Endothelial cell of umbilical vein (primary cell): ENCODE data around the gene HAT1.

Source experiments
- EZH2 ChIP-seq: IDR thresholded peaks from 2 replicates; pipeline ENCODE4 v1.6.1; 2012; ENCODE audit warnings: borderline replicate concordance, low read depth, mild to moderate bottlenecking, moderate library complexity, low read length, inconsistent platforms; ENCODE audit not compliant: severe bottlenecking
- GATA2 ChIP-seq: IDR thresholded peaks from 2 replicates; pipeline ENCODE4 v1.7.0; 2011; ENCODE audit warnings: low read depth, mild to moderate bottlenecking, moderate library complexity, mixed read lengths, low read length; ENCODE audit not compliant: insufficient read length, insufficient read depth
- MYC ChIP-seq: IDR thresholded peaks from one replicate; pipeline ENCODE4 v1.6.1; 2011; ENCODE audit warnings: mild to moderate bottlenecking, low read depth, low read length
- POLR2A ChIP-seq: IDR thresholded peaks from 2 replicates; pipeline ENCODE4 v1.6.1; 2012; ENCODE audit warnings: low read depth, mild to moderate bottlenecking, control low read depth, low read length
- POLR2AphosphoS5 ChIP-seq: IDR thresholded peaks from 2 replicates; pipeline ENCODE4 v1.6.1; 2012; ENCODE audit warnings: low read depth, mild to moderate bottlenecking, control low read depth, low read length, moderate library complexity; ENCODE audit not compliant: insufficient read depth
- TF ChIP-seq, protein P1 (sequence below), 2 donors: IDR thresholded peaks; 1 replicate in 1 of 2; 2 replicates in 1 of 2; pipeline ENCODE4 v1.5.1; 2011; ENCODE audit warnings: low read length in 2 of 2, mild to moderate bottlenecking in 2 of 2, moderate library complexity in 2 of 2, control low read depth in 1 of 2, inconsistent platforms in 1 of 2, low read depth in 1 of 2; ENCODE audit not compliant: insufficient read depth in 1 of 2; ENCODE audit errors: extremely low read depth in 1 of 2
- TF ChIP-seq, protein P2 (sequence below): IDR thresholded peaks from 2 replicates; pipeline ENCODE4 v1.6.1; 2011; ENCODE audit not compliant: insufficient read depth, insufficient read length

DNA sequence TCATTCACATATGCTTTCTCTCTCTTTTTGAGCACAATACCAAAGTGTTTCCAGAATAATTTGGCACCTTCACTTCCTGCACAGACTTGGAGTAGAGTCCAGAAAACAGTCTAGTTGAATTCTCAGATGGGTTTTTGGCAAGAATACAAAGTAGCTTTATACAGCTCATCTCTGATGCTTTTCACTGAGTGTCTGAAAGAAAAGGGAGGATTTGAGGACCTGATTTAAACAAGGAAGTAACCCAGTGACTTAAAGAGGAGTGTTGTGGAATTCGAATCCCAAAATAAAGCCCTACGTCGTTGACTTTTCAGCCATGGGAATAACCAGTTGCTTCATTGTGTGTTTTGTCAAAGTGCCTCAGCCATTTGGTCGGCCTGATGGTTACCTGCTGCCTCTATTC lies 109.3 kb downstream of the HAT1 start:
- TF ChIP-seq, protein P1, sequence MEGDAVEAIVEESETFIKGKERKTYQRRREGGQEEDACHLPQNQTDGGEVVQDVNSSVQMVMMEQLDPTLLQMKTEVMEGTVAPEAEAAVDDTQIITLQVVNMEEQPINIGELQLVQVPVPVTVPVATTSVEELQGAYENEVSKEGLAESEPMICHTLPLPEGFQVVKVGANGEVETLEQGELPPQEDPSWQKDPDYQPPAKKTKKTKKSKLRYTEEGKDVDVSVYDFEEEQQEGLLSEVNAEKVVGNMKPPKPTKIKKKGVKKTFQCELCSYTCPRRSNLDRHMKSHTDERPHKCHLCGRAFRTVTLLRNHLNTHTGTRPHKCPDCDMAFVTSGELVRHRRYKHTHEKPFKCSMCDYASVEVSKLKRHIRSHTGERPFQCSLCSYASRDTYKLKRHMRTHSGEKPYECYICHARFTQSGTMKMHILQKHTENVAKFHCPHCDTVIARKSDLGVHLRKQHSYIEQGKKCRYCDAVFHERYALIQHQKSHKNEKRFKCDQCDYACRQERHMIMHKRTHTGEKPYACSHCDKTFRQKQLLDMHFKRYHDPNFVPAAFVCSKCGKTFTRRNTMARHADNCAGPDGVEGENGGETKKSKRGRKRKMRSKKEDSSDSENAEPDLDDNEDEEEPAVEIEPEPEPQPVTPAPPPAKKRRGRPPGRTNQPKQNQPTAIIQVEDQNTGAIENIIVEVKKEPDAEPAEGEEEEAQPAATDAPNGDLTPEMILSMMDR (IDR thresholded peaks at IDR 0.05; ENCODE audit: extremely low read depth in 1 of 2, insufficient read depth in 1 of 2, low read depth in 1 of 2, low read length in 2 of 2), result no peak
- TF ChIP-seq EZH2 (no peak), MYC (no peak), POLR2A (no peak), POLR2AphosphoS5 (no peak), GATA2 (no peak)
- TF ChIP-seq, protein P2, sequence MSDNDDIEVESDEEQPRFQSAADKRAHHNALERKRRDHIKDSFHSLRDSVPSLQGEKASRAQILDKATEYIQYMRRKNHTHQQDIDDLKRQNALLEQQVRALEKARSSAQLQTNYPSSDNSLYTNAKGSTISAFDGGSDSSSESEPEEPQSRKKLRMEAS, result no peak
